ENCODE data around the gene ADCY9. TPM values are rescaled to one million over a fixed set of nuclear protein-coding genes. Genes with fewer than 3 reads are reported as not detected.
"Not testable (repeated sequence)": the region's sequence is repeated elsewhere in the genome, so short reads cannot be mapped to it uniquely, and the experiment has no call there.

The ADCY9 gene
- total RNA-seq, 2 donors from 2014 or later, result 31.5 to 42.2 TPM

GRCh38 chr16:4075534-4075933 is 40.7 kb downstream of the ADCY9 start:
- no peaks in the 10 kb centered on the region for H3K9me3 ChIP-seq
- H3K4me3 ChIP-seq, result no peak overlapping the region

GRCh38 chr16:4073150-4073549 is 43.1 kb downstream of the ADCY9 start:
- not testable (repeated sequence) for H3K4me1 ChIP-seq, H3K9me3 ChIP-seq, H3K4me3 ChIP-seq, H3K27ac ChIP-seq, H3K36me3 ChIP-seq, H3K27me3 ChIP-seq
- peak; percentile 18 for DNase-seq (ENCODE audit: low spot score)

More at GRCh38 chr16:4075534-4075933, 40.7 kb downstream of the ADCY9 start:
- Histone ChIP-seq H3K27ac (no peak overlapping the region), H3K4me1 (no peaks in the 10 kb centered on the region), H3K27me3 (no peaks in the 10 kb centered on the region), H3K36me3 (no peaks in the 10 kb centered on the region)
- TF ChIP-seq CTCF (IDR thresholded peaks at IDR 0.05), result no peak
- DNase-seq (ENCODE audit: low spot score), result no peak

- TF ChIP-seq CTCF (IDR thresholded peaks at IDR 0.05), result no peak
- Histone ChIP-seq H3K27me3 (no peaks in the 10 kb centered on the region), H3K27ac (no peak overlapping the region), H3K4me3 (no peak overlapping the region), H3K9me3 (no peaks in the 10 kb centered on the region), H3K4me1 (no peaks in the 10 kb centered on the region), H3K36me3 (no peaks in the 10 kb centered on the region)
- peak; percentile 11 for DNase-seq (ENCODE audit: low spot score)
Measured at GRCh38 chr16:4071686-4072561, 44.3 kb downstream of the ADCY9 start.

- Histone ChIP-seq H3K4me1 (no peaks in the 10 kb centered on the region), H3K27me3 (no peaks in the 10 kb centered on the region), H3K36me3 (no peaks in the 10 kb centered on the region), H3K4me3 (no peak overlapping the region), H3K9me3 (no peaks in the 10 kb centered on the region), H3K27ac (no peak overlapping the region)
- no peak for TF ChIP-seq CTCF (IDR thresholded peaks at IDR 0.05)
- DNase-seq (ENCODE audit: low spot score), result peak; percentile 40
Measured at GRCh38 chr16:4070936-4071335, 45.3 kb downstream of the ADCY9 start.

- Histone ChIP-seq H3K4me1 (no peaks in the 10 kb centered on the region), H3K27ac (no peak overlapping the region), H3K27me3 (no peaks in the 10 kb centered on the region), H3K4me3 (no peak overlapping the region), H3K36me3 (no peaks in the 10 kb centered on the region), H3K9me3 (peaks cover 0 to 4% of the 10 kb centered on the region in 2 donors)
- TF ChIP-seq CTCF (IDR thresholded peaks at IDR 0.05), result no peak
- DNase-seq (ENCODE audit: low spot score), result no peak
Measured at GRCh38 chr16:4067262-4068001, 48.8 kb downstream of the ADCY9 start.

GRCh38 chr16:4064950-4065352 is 51.3 kb downstream of the ADCY9 start:
- TF ChIP-seq CTCF (IDR thresholded peaks at IDR 0.05), result no peak
- H3K4me3 ChIP-seq, result no peak overlapping the region
- peaks cover 6 to 27% of the 10 kb centered on the region in 2 donors for H3K9me3 ChIP-seq
- no peak for DNase-seq (ENCODE audit: low spot score)
- no peaks in the 10 kb centered on the region for H3K27me3 ChIP-seq
- no peak overlapping the region for H3K27ac ChIP-seq
- H3K4me1 ChIP-seq, result no peaks in the 10 kb centered on the region
- no peaks in the 10 kb centered on the region for H3K36me3 ChIP-seq

All from right atrium auricular region (tissue), 2 donors.